Testis (tissue), 3 donors: Measurements from ENCODE around the gene TAP1. TPM values are rescaled to one million over a fixed set of nuclear protein-coding genes. Genes with fewer than 3 reads are reported as not detected.

Experiments
- DNase-seq: peaks from one replicate; pipeline ENCODE4 v3.0.0-alpha.2; 2019
- H3K27ac ChIP-seq, 2 donors: fragments of 200-600 bp; sonication (generic); one replicate each; pipeline ENCODE4 v1.5.1; 2019
- H3K27me3 ChIP-seq: fragments of 200-600 bp; sonication (generic); one replicate; pipeline ENCODE4 v1.5.1; 2019
- H3K36me3 ChIP-seq: fragments of 200-600 bp; sonication (generic); one replicate; pipeline ENCODE4 v1.5.1; 2017; ENCODE audit warnings: low read depth; ENCODE audit errors: missing control alignments
- H3K4me1 ChIP-seq: fragments of 200-600 bp; sonication (generic); one replicate; pipeline ENCODE4 v1.5.1; 2019
- H3K4me3 ChIP-seq, 2 donors: fragments of 200-600 bp; sonication (generic); one replicate each; pipeline ENCODE4 v1.5.1; 2017 to 2019
- H3K9me3 ChIP-seq: fragments of 200-600 bp; sonication (generic); one replicate; pipeline ENCODE4 v1.5.1; 2017
- CTCF ChIP-seq, 3 experiments: fragments of 450-650 bp in 2 of 3; fragments of 200-600 bp in 1 of 3; sonication (generic) in 1 of 3; IDR thresholded peaks; one replicate each; pipeline ENCODE4 v1.5.1; 2016 to 2019; ENCODE audit warnings: antibody characterized with exemption in 3 of 3, mild to moderate bottlenecking in 2 of 3, moderate library complexity in 1 of 3
- POLR2A ChIP-seq: fragments of 450-650 bp; IDR thresholded peaks from one replicate; pipeline ENCODE4 v1.6.1; 2017; ENCODE audit warnings: antibody characterized with exemption, mild to moderate bottlenecking, moderate library complexity
- WGBS, 2 donors: methylation state at CpG; one replicate each; pipeline ENCODE4 v1.1.5; 2018; 5-methylcytosine and 5-hydroxymethylcytosine counted together
- intact Hi-C: fragments of 100-400 bp; cut with DNase I; formaldehyde crosslinking; loops from one replicate; pipeline ENCODE4 v1.15.1; 2023; ENCODE audit warnings: low total_unique reads
- polyA plus RNA-seq: library from polyadenylated mRNA; stranded (reverse); fragments of 350-450 nt; fragmentation: Illumina TruSeq; extraction: RNeasy Lipid Tissue Mini Kit (QIAGEN cat#74804); gene quantifications from one replicate; pipeline ENCODE4 v1.2.3, GENCODE V29; 2014; ENCODE audit warnings: low read depth, low replicate concordance; ENCODE audit not compliant: insufficient read depth
- total RNA-seq, 2 donors: library from RNA; depleted of rRNA; stranded (reverse); fragments of >200 nt; gene quantifications; one replicate each; pipeline ENCODE4 v1.2.3, GENCODE V29; 2016

TAP1 gene
- total and polyA plus RNA-seq, 3 donors from 2014 or later: 45.6 to 58.8 (median 57.4) TPM

- WGBS, 2 donors: 33 to 38% methylated on average over 17 to 23 of the region's 23 CpGs
- Histone ChIP-seq H3K27me3 (no peaks in the 10 kb centered on the region), H3K9me3 (no peaks in the 10 kb centered on the region), H3K4me3 (peak overlapping the region; percentile 84 to 88), H3K36me3 (no peaks in the 10 kb centered on the region), H3K4me1 (peaks cover 13% of the 10 kb centered on the region), H3K27ac (peak overlapping the region; percentile 96 to 98)
- no peak for TF ChIP-seq CTCF (IDR thresholded peaks at IDR 0.05)
- no peak for TF ChIP-seq POLR2A
- intact Hi-C loops: no loop called here
- DNase-seq: peak; percentile 58
These were observed 1.3 kb downstream of the TAP1 start for GRCh38 chr6:32852018-32852843.

- DNase-seq: no peak
- 93 to 95% methylated on average over 4 of the region's 4 CpGs for WGBS, 2 donors
- Histone ChIP-seq H3K36me3 (no peaks in the 10 kb centered on the region), H3K9me3 (no peaks in the 10 kb centered on the region), H3K4me3 (no peak overlapping the region), H3K27ac (no peak overlapping the region), H3K4me1 (peaks cover 13% of the 10 kb centered on the region), H3K27me3 (no peaks in the 10 kb centered on the region)
- intact Hi-C loops: no loop called here
- no peak for TF ChIP-seq POLR2A
- TF ChIP-seq CTCF (IDR thresholded peaks at IDR 0.05): no peak
These were observed 2.5 kb downstream of the TAP1 start for GRCh38 chr6:32851025-32851424.

- no peak for DNase-seq
- Histone ChIP-seq H3K36me3 (no peaks in the 10 kb centered on the region), H3K4me1 (peaks cover 13% of the 10 kb centered on the region), H3K27ac (no peak overlapping the region), H3K27me3 (no peaks in the 10 kb centered on the region), H3K4me3 (no peak overlapping the region), H3K9me3 (no peaks in the 10 kb centered on the region)
- 74 to 90% methylated on average over 6 of the region's 6 CpGs for WGBS, 2 donors
- no peak for TF ChIP-seq CTCF (IDR thresholded peaks at IDR 0.05)
- no peak for TF ChIP-seq POLR2A
- intact Hi-C loops: no loop called here
These were observed 4.4 kb downstream of the TAP1 start for GRCh38 chr6:32849126-32849525.

- intact Hi-C loops: no loop called here
- Histone ChIP-seq H3K4me1 (peaks cover 20% of the 10 kb centered on the region), H3K4me3 (no peak overlapping the region), H3K9me3 (no peaks in the 10 kb centered on the region), H3K27ac (no peak overlapping the region), H3K27me3 (no peaks in the 10 kb centered on the region), H3K36me3 (no peaks in the 10 kb centered on the region)
- WGBS, 2 donors: 94 to 100% methylated on average over 3 to 8 of the region's 8 CpGs
- TF ChIP-seq CTCF (IDR thresholded peaks at IDR 0.05) (no peak), POLR2A (no peak)
- DNase-seq: no peak
These were observed 5.7 kb downstream of the TAP1 start for GRCh38 chr6:32847795-32848194.

GRCh38 chr6:32847004-32847403 lies 6.5 kb downstream of the TAP1 start:
- Histone ChIP-seq H3K4me1 (peaks cover 17% of the 10 kb centered on the region), H3K9me3 (no peaks in the 10 kb centered on the region), H3K27me3 (no peaks in the 10 kb centered on the region), H3K4me3 (no peak overlapping the region), H3K27ac (no peak overlapping the region), H3K36me3 (no peaks in the 10 kb centered on the region)
- 86 to 92% methylated on average over 10 of the region's 10 CpGs for WGBS, 2 donors
- no peak for DNase-seq
- intact Hi-C loops: no loop called here
- TF ChIP-seq CTCF (IDR thresholded peaks at IDR 0.05): no peak
- no peak for TF ChIP-seq POLR2A
